GM12891 (cell line): ENCODE measurements around the gene PARS2.

Experiments
- POLR2A ChIP-seq: IDR thresholded peaks from 2 replicates; pipeline ENCODE4 v1.6.1; 2011; ENCODE audit warnings: low read depth, low read length, control low read depth
- SPI1 ChIP-seq: IDR thresholded peaks from 2 replicates; pipeline ENCODE4 v1.6.1; 2011; ENCODE audit warnings: low read depth, low read length, control low read depth
- TAF1 ChIP-seq: IDR thresholded peaks from 2 replicates; pipeline ENCODE4 v1.6.1; 2011; ENCODE audit warnings: low read depth, low read length, control low read depth

- no peak for TF ChIP-seq POLR2A
- TF ChIP-seq TAF1 = no peak
- no peak for TF ChIP-seq SPI1
Observed at GRCh38 chr1:54804471-54805132, 40.3 kb upstream of the PARS2 start.
